ENCODE measurements around the gene CTDSP2. TPM values are rescaled to one million over a fixed set of nuclear protein-coding genes. Genes with fewer than 3 reads are reported as not detected.

CTDSP2 gene
- total RNA-seq, 2 experiments from 2014 or later = 44.2 to 118 TPM

GRCh38 chr12:57866308-57867019 is 19.9 kb upstream of the CTDSP2 start:
- ChIA-PET CTCF (ENCODE audit: unreplicated experiment) (interaction anchor here (0.6 kb wide), 1 partner anchor 31 kb away, joined by 3 read pairs; no protein-coding TSS in a partner anchor), POLR2A (interaction anchor here (0.9 to 1.5 kb wide), 2 partner anchors 22 to 70 kb away, joined by 3 read pairs; no protein-coding TSS in a partner anchor)
- TF ChIP-seq EZH2phosphoT487 (IDR thresholded peaks at IDR 0.05; ENCODE audit: borderline replicate concordance, low read depth, low read length) (no peak), CTCF (conservative IDR thresholded peaks at IDR 0.05; ENCODE audit: low read length) (no peak)
- Histone ChIP-seq H2AFZ (ENCODE audit: low read length) (no peak overlapping the region), H3K4me1 (ENCODE audit: insufficient read depth, low read length, poor library complexity, severe bottlenecking) (peaks cover 4% of the 10 kb centered on the region), H3K9me2 (ENCODE audit: insufficient read depth, low read length) (no peaks in the 10 kb centered on the region), H3K27ac (ENCODE audit: low read depth, low read length, poor library complexity, severe bottlenecking) (no peak overlapping the region), H3K79me2 (ENCODE audit: insufficient read depth, low read depth, low read length) (no peaks in the 10 kb centered on the region), H3K9me3 (ENCODE audit: low read length) (no peaks in the 10 kb centered on the region), H4K20me1 (ENCODE audit: insufficient read depth, low read length) (no peaks in the 10 kb centered on the region), H3K4me2 (ENCODE audit: low read length) (no peak overlapping the region), H3K4me3 (ENCODE audit: low read depth, low read length, poor library complexity, severe bottlenecking) (no peak overlapping the region), H3K36me3 (ENCODE audit: insufficient read depth, low read length) (no peaks in the 10 kb centered on the region)
- intact Hi-C loops (cut with micrococcal nuclease; ENCODE audit: unreplicated experiment) = no loop called here
- no TSS peak for BruUV-seq (replicated peaks)
- no peak for DNase-seq (ENCODE audit: low spot score)

GRCh38 chr12:57865084-57865751 is 18.7 kb upstream of the CTDSP2 start:
- no peaks in the 10 kb centered on the region for H4K20me1 ChIP-seq (ENCODE audit: insufficient read depth, low read length)
- no peak overlapping the region for H3K27ac ChIP-seq (ENCODE audit: low read depth, low read length, poor library complexity, severe bottlenecking)
- no peak for TF ChIP-seq EZH2phosphoT487 (IDR thresholded peaks at IDR 0.05; ENCODE audit: borderline replicate concordance, low read depth, low read length)
- no peak for TF ChIP-seq CTCF (conservative IDR thresholded peaks at IDR 0.05; ENCODE audit: low read length)
- CTCF ChIA-PET (ENCODE audit: unreplicated experiment) = no interaction called here
- H3K9me2 ChIP-seq (ENCODE audit: insufficient read depth, low read length) = no peaks in the 10 kb centered on the region
- no TSS peak for BruUV-seq (replicated peaks)
- H3K4me1 ChIP-seq (ENCODE audit: insufficient read depth, low read length, poor library complexity, severe bottlenecking) = peaks cover 4% of the 10 kb centered on the region
- H3K9me3 ChIP-seq (ENCODE audit: low read length) = no peaks in the 10 kb centered on the region
- intact Hi-C loops (cut with micrococcal nuclease; ENCODE audit: unreplicated experiment) = no loop called here
- peak overlapping the region; percentile 30 for H3K4me3 ChIP-seq (ENCODE audit: low read depth, low read length, poor library complexity, severe bottlenecking)
- H3K79me2 ChIP-seq (ENCODE audit: insufficient read depth, low read depth, low read length) = no peaks in the 10 kb centered on the region
- H3K4me2 ChIP-seq (ENCODE audit: low read length) = peak overlapping the region; percentile 49
- POLR2A ChIA-PET = interaction anchor here (0.5 to 1.7 kb wide), 6 partner anchors 15 to 71 kb away, joined by 3 to 7 read pairs (median 4); no protein-coding TSS in a partner anchor
- DNase-seq (ENCODE audit: low spot score) = no peak
- peak overlapping the region; percentile 63 for H2AFZ ChIP-seq (ENCODE audit: low read length)
- H3K36me3 ChIP-seq (ENCODE audit: insufficient read depth, low read length) = no peaks in the 10 kb centered on the region
